GM23338 (cell line): ENCODE data around the gene DST. TPM values are rescaled to one million over a fixed set of nuclear protein-coding genes. Genes with fewer than 3 reads are reported as not detected.

ENCODE experiments used
- ATAC-seq: fragments of 200-7000 bp; cut with Tn5 transposase; 3 replicates; pipeline ENCODE4 v1.9.1; 2020
- DNase-seq: peaks from one replicate; pipeline ENCODE4 v3.0.0-alpha.2; 2015; ENCODE audit warnings: low spot score
- H2AFZ ChIP-seq: fragments of 200-600 bp; sonication (generic); 2 replicates; pipeline ENCODE4 v1.8.0; 2016; ENCODE audit warnings: antibody characterized with exemption, mild to moderate bottlenecking, moderate library complexity
- H3F3A ChIP-seq: fragments of 200-600 bp; sonication (generic); replicated peaks from 2 replicates; pipeline ENCODE4 v1.8.0; 2017; ENCODE audit warnings: antibody characterized with exemption, mixed run types, low read depth
- H3K27ac ChIP-seq: fragments of 200-600 bp; sonication (generic); 2 replicates; pipeline ENCODE4 v1.6.1; 2016; ENCODE audit warnings: low read depth
- H3K27me3 ChIP-seq: fragments of 200-600 bp; sonication (generic); 2 replicates; pipeline ENCODE4 v1.8.0; 2016; ENCODE audit warnings: mild to moderate bottlenecking, mixed run types, moderate library complexity; ENCODE audit not compliant: insufficient read depth
- H3K36me3 ChIP-seq: fragments of 200-600 bp; sonication (generic); 2 replicates; pipeline ENCODE4 v1.8.0; 2016; ENCODE audit warnings: mild to moderate bottlenecking; ENCODE audit not compliant: insufficient read depth
- H3K4me1 ChIP-seq: fragments of 200-600 bp; sonication (generic); 2 replicates; pipeline ENCODE4 v1.8.0; 2016; ENCODE audit warnings: mild to moderate bottlenecking, moderate library complexity; ENCODE audit not compliant: insufficient read depth
- H3K4me2 ChIP-seq: fragments of 200-600 bp; sonication (generic); 2 replicates; pipeline ENCODE4 v1.7.1; 2017; ENCODE audit warnings: mixed run types
- H3K4me3 ChIP-seq: fragments of 200-600 bp; sonication (generic); 2 replicates; pipeline ENCODE4 v1.6.1; 2016; ENCODE audit warnings: mixed run types
- H3K79me2 ChIP-seq: fragments of 200-600 bp; sonication (generic); replicated peaks from 2 replicates; pipeline ENCODE4 v1.8.0; 2017; ENCODE audit warnings: mild to moderate bottlenecking; ENCODE audit not compliant: insufficient read depth
- H3K9me2 ChIP-seq: fragments of 200-600 bp; sonication (generic); 2 replicates; pipeline ENCODE4 v1.8.0; 2017; ENCODE audit not compliant: insufficient read depth
- H4K20me1 ChIP-seq: fragments of 200-600 bp; sonication (generic); replicated peaks from 2 replicates; pipeline ENCODE4 v1.8.0; 2017; ENCODE audit warnings: mild to moderate bottlenecking; ENCODE audit not compliant: insufficient read depth
- H3K27ac Mint-ChIP-seq: 2 replicates; pipeline ENCODE4 v1.8.0; 2020; ENCODE audit warnings: inconsistent platforms, mild to moderate bottlenecking, moderate library complexity, mixed read lengths
- H3K27me3 Mint-ChIP-seq: 3 replicates; pipeline ENCODE4 v1.8.0; 2022; ENCODE audit warnings: low read depth, mild to moderate bottlenecking, moderate library complexity, mixed read lengths, inconsistent platforms; ENCODE audit not compliant: insufficient read depth, poor library complexity
- H3K36me3 Mint-ChIP-seq: 3 replicates; pipeline ENCODE4 v1.8.0; 2021; ENCODE audit warnings: low read depth, mild to moderate bottlenecking, inconsistent platforms, moderate library complexity, mixed read lengths
- H3K4me1 Mint-ChIP-seq: 3 replicates; pipeline ENCODE4 v1.8.0; 2020; ENCODE audit warnings: mild to moderate bottlenecking, inconsistent platforms, mixed read lengths
- H3K4me3 Mint-ChIP-seq: 3 replicates; pipeline ENCODE4 v1.8.0; 2021; ENCODE audit warnings: moderate library complexity, mild to moderate bottlenecking, inconsistent platforms, mixed read lengths
- H3K9me3 Mint-ChIP-seq: 3 replicates; pipeline ENCODE4 v1.8.0; 2020; ENCODE audit warnings: moderate library complexity, mild to moderate bottlenecking, inconsistent platforms, mixed read lengths
- CREB1 ChIP-seq: fragments of 250-450 bp; sonication (Bioruptor Pico); IDR thresholded peaks from 2 replicates; pipeline ENCODE4 v1.5.0; 2020; ENCODE audit warnings: low read depth, mild to moderate bottlenecking, moderate library complexity
- ETS1 ChIP-seq: IDR thresholded peaks from 2 replicates; pipeline ENCODE4 v1.6.1; 2016; ENCODE audit warnings: antibody characterized with exemption
- EZH2 ChIP-seq: fragments of 200-600 bp; sonication (generic); IDR thresholded peaks from one replicate; pipeline ENCODE4 v1.8.0; 2017; ENCODE audit warnings: antibody characterized with exemption, mild to moderate bottlenecking, low read depth; ENCODE audit not compliant: unreplicated experiment
- EZH2phosphoT487 ChIP-seq: fragments of 200-600 bp; sonication (generic); IDR thresholded peaks from one replicate; pipeline ENCODE4 v1.8.1; 2018; ENCODE audit warnings: antibody characterized with exemption; ENCODE audit not compliant: unreplicated experiment
- JUNB ChIP-seq: IDR thresholded peaks from one replicate; pipeline ENCODE4 v1.6.1; 2016; ENCODE audit warnings: antibody characterized with exemption; ENCODE audit not compliant: unreplicated experiment
- NANOG ChIP-seq: IDR thresholded peaks from 2 replicates; pipeline ENCODE4 v1.6.1; 2016; ENCODE audit warnings: antibody characterized with exemption, borderline replicate concordance
- POLR2AphosphoS5 ChIP-seq: IDR thresholded peaks from 2 replicates; pipeline ENCODE4 v1.6.1; 2016; ENCODE audit warnings: antibody characterized with exemption, low read depth
- STAT1 ChIP-seq: IDR thresholded peaks from one replicate; pipeline ENCODE4 v1.6.1; 2016; ENCODE audit warnings: antibody characterized with exemption; ENCODE audit not compliant: unreplicated experiment
- ZNF114 ChIP-seq: fragments of 250-450 bp; sonication (Bioruptor Pico); IDR thresholded peaks from 2 replicates; pipeline ENCODE4 v1.5.0; 2020; ENCODE audit warnings: mild to moderate bottlenecking, moderate library complexity
- ZNF331 ChIP-seq: fragments of 250-450 bp; sonication (Bioruptor Pico); IDR thresholded peaks from 2 replicates; pipeline ENCODE4 v1.5.0; 2020; ENCODE audit warnings: low read depth, mild to moderate bottlenecking, moderate library complexity
- ZNF462 ChIP-seq: fragments of 250-450 bp; sonication (Bioruptor Pico); IDR thresholded peaks from 2 replicates; pipeline ENCODE4 v1.5.0; 2020; ENCODE audit warnings: mild to moderate bottlenecking, moderate library complexity
- polyA plus RNA-seq: library from polyadenylated mRNA; unstranded; fragments of >200 nt; fragmentation: Nextera tagmentation; extraction: Ambion mirVana; gene quantifications from 2 replicates; pipeline ENCODE4 v1.2.1, GENCODE V29; 2016
- total RNA-seq: library from RNA; depleted of rRNA; stranded (reverse); fragments of >200 nt; shearing (Covaris generic); gene quantifications from 2 replicates; pipeline ENCODE4 v1.2.3, GENCODE V29; 2014
- TF ChIP-seq, protein P1 (sequence below): IDR thresholded peaks from one replicate; pipeline ENCODE4 v1.6.1; 2018; ENCODE audit warnings: antibody characterized with exemption; ENCODE audit not compliant: unreplicated experiment
- TF ChIP-seq, protein P2 (sequence below), 2 experiments: fragments of 200-600 bp in 1 of 2; sonication (generic) in 1 of 2; conservative IDR thresholded peaks; 2 replicates each; pipeline versions ENCODE4 v1.5.1 to v1.6.1; 2016 to 2017; ENCODE audit warnings: antibody characterized with exemption in 2 of 2, low read depth in 2 of 2, mild to moderate bottlenecking in 2 of 2, moderate library complexity in 1 of 2

The DST gene
- total and polyA plus RNA-seq, 2 experiments from 2014 or later = 88.7 to 188 TPM

DNA sequence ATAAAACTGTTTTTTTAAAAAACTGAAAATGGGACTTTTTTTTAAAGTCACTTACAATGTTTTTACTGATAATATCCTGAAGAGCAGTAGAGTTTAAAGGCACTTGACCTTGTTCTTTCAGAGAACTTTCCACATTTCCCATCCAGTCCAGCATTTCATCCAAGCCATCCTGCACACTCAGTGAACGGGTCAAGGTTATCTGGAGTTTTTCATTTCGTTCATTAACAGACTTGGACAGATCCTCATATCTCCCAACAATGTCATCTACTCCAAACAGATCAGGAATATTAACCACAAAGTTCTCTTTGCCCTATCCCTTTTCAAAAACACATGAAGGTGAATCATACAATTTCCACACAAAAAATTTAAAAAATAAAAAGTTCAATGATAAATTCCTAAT is 69.1 kb downstream of the DST start:
- peaks cover 13% of the 10 kb centered on the region; the same call in 1 of the 2 replicates for H3K36me3 ChIP-seq
- Mint-ChIP-seq H3K27me3 (no peaks in the 10 kb centered on the region), H3K27ac (no peak overlapping the region), H3K36me3 (peaks cover 37% of the 10 kb centered on the region), H3K4me1 (0 out of 3 replicates have a peak, but pooled peaks cover 2% of the 10 kb centered on the region), H3K9me3 (peaks cover 10% of the 10 kb centered on the region; the same call in 2 of the 3 replicates), H3K4me3 (no peak overlapping the region)
- no peak overlapping the region for H3K27ac ChIP-seq
- ATAC-seq (no peak), DNase-seq (no peak)
- H4K20me1 ChIP-seq = no peaks in the 10 kb centered on the region
- H3K4me3 ChIP-seq = no peak overlapping the region
- no peak overlapping the region for H2AFZ ChIP-seq
- H3K4me2 ChIP-seq = no peak overlapping the region
- H3F3A ChIP-seq = no peaks in the 10 kb centered on the region
- no peaks in the 10 kb centered on the region for H3K79me2 ChIP-seq
- TF ChIP-seq POLR2AphosphoS5 = no peak
- TF ChIP-seq CREB1 (CRISPR knock-in tag) = no peak
- no peak for TF ChIP-seq ZNF462 (CRISPR knock-in tag)
- TF ChIP-seq JUNB = no peak
- no peak for TF ChIP-seq STAT1
- TF ChIP-seq ZNF114 = no peak
- no peak for TF ChIP-seq NANOG
- TF ChIP-seq, protein P1, sequence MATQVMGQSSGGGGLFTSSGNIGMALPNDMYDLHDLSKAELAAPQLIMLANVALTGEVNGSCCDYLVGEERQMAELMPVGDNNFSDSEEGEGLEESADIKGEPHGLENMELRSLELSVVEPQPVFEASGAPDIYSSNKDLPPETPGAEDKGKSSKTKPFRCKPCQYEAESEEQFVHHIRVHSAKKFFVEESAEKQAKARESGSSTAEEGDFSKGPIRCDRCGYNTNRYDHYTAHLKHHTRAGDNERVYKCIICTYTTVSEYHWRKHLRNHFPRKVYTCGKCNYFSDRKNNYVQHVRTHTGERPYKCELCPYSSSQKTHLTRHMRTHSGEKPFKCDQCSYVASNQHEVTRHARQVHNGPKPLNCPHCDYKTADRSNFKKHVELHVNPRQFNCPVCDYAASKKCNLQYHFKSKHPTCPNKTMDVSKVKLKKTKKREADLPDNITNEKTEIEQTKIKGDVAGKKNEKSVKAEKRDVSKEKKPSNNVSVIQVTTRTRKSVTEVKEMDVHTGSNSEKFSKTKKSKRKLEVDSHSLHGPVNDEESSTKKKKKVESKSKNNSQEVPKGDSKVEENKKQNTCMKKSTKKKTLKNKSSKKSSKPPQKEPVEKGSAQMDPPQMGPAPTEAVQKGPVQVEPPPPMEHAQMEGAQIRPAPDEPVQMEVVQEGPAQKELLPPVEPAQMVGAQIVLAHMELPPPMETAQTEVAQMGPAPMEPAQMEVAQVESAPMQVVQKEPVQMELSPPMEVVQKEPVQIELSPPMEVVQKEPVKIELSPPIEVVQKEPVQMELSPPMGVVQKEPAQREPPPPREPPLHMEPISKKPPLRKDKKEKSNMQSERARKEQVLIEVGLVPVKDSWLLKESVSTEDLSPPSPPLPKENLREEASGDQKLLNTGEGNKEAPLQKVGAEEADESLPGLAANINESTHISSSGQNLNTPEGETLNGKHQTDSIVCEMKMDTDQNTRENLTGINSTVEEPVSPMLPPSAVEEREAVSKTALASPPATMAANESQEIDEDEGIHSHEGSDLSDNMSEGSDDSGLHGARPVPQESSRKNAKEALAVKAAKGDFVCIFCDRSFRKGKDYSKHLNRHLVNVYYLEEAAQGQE = no peak
- TF ChIP-seq EZH2 = no peak
- TF ChIP-seq EZH2phosphoT487 = no peak
- TF ChIP-seq ZNF331 (CRISPR knock-in tag) = no peak
- TF ChIP-seq, protein P2, sequence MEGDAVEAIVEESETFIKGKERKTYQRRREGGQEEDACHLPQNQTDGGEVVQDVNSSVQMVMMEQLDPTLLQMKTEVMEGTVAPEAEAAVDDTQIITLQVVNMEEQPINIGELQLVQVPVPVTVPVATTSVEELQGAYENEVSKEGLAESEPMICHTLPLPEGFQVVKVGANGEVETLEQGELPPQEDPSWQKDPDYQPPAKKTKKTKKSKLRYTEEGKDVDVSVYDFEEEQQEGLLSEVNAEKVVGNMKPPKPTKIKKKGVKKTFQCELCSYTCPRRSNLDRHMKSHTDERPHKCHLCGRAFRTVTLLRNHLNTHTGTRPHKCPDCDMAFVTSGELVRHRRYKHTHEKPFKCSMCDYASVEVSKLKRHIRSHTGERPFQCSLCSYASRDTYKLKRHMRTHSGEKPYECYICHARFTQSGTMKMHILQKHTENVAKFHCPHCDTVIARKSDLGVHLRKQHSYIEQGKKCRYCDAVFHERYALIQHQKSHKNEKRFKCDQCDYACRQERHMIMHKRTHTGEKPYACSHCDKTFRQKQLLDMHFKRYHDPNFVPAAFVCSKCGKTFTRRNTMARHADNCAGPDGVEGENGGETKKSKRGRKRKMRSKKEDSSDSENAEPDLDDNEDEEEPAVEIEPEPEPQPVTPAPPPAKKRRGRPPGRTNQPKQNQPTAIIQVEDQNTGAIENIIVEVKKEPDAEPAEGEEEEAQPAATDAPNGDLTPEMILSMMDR (conservative IDR thresholded peaks at IDR 0.05; ENCODE audit: low read depth in 2 of 2) = no peak
- no peak for TF ChIP-seq ETS1
- H3K4me1 ChIP-seq = no peaks in the 10 kb centered on the region
- no peaks in the 10 kb centered on the region for H3K27me3 ChIP-seq
- H3K9me2 ChIP-seq = no peaks in the 10 kb centered on the region
